Measurements from ENCODE around the gene RHO. TPM values are rescaled to one million over a fixed set of nuclear protein-coding genes. Genes with fewer than 3 reads are reported as not detected.

Gene RHO
- total RNA-seq, 2 donors from 2014 or later: 0.23 TPM; not detected in 1

DNA sequence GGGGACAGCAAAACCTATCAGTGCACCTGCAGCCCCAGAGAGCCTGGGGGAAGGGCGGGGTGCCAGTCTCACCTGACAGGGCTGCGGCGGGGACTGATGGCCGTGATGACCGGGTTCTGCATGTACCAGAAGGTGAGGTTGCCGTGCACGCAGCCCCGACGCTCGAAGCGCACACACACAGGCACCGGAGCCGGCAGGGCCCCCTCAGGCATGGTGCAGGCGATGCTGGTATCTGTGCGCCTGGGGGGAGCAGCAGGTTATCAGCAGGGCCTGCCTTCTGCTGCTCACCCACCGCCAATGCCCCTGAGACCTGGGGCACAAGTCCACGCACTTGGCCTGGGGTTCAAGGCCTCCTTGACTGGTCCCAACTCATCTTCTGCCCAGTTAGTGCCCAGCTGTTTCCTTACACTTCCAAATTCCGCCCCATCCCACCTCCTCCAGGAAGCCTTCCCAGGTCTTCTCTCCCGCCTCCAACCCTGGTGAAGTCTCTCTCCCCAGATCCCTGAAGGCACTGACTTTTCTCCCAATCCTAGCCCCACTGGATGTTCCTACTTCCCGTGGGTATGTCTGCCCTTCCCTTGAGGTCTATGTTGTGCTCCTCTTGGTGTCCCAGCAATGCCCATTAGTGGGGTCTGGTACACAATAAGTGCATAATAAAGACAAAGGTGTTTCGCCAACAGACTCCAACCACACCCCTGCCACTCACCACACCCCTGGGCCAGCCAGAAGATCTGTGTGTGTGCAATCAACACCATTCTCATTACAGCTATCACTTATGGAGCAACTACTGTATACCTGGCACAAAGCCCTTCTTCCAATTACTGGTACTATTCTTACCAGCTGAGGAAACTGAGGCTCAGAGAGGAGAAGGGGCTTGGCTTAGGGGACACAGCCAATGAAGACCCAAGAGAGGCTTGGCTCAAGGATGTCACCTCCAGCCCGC is 43.4 kb downstream of the RHO start:
- no peaks in the 10 kb centered on the region for H3K36me3 ChIP-seq

DNA sequence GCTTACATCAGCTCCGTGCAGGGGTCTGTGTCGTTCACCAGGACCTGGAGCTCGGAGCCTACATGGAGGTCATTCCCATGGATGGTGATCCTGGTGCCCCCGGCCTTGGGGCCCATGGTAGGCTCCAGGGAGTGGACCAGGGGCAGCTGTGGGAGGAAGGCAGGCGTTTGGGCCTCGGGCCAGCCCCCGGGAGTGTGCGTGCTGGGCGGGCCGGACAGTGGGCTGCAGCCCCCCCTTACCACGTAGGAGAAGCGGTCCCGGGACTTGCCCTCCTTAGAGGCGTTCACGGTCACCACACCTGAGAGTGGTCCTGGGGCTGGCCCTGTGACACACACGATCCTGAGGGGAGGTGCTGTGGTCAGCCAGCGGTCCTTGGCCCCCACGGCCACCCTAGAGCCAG is 44.2 kb downstream of the RHO start:
- TF ChIP-seq POLR2AphosphoS5 (IDR thresholded peaks at IDR 0.05) (no peak), POLR2A (IDR thresholded peaks at IDR 0.05) (no peak)
- TF ChIP-seq, protein P1, sequence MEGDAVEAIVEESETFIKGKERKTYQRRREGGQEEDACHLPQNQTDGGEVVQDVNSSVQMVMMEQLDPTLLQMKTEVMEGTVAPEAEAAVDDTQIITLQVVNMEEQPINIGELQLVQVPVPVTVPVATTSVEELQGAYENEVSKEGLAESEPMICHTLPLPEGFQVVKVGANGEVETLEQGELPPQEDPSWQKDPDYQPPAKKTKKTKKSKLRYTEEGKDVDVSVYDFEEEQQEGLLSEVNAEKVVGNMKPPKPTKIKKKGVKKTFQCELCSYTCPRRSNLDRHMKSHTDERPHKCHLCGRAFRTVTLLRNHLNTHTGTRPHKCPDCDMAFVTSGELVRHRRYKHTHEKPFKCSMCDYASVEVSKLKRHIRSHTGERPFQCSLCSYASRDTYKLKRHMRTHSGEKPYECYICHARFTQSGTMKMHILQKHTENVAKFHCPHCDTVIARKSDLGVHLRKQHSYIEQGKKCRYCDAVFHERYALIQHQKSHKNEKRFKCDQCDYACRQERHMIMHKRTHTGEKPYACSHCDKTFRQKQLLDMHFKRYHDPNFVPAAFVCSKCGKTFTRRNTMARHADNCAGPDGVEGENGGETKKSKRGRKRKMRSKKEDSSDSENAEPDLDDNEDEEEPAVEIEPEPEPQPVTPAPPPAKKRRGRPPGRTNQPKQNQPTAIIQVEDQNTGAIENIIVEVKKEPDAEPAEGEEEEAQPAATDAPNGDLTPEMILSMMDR (IDR thresholded peaks at IDR 0.05): no peak
- Histone ChIP-seq H3K27me3 (replicated peaks; ENCODE audit: insufficient read depth) (no peaks in the 10 kb centered on the region), H3K9me3 (no peaks in the 10 kb centered on the region), H3K27ac (no peak overlapping the region), H3K4me3 (no peak overlapping the region), H3K36me3 (no peaks in the 10 kb centered on the region), H3K4me1 (replicated peaks) (no peaks in the 10 kb centered on the region)
- intact Hi-C loops (cut with DNase I): no loop called here
- no peak for DNase-seq (ENCODE audit: low spot score)
- WGBS: 90% methylated on average over 16 of the region's 18 CpGs

More for the DNA sequence above, 43.4 kb downstream of the RHO start:
- Histone ChIP-seq H3K4me1 (replicated peaks) (no peaks in the 10 kb centered on the region), H3K27me3 (replicated peaks; ENCODE audit: insufficient read depth) (no peaks in the 10 kb centered on the region), H3K4me3 (no peak overlapping the region), H3K9me3 (no peaks in the 10 kb centered on the region), H3K27ac (no peak overlapping the region)
- DNase-seq (ENCODE audit: low spot score): no peak
- intact Hi-C loops (cut with DNase I): no loop called here
- TF ChIP-seq, protein P1 (IDR thresholded peaks at IDR 0.05): no peak
- no peak for TF ChIP-seq POLR2AphosphoS5 (IDR thresholded peaks at IDR 0.05)
- TF ChIP-seq POLR2A (IDR thresholded peaks at IDR 0.05): no peak
- 96% methylated on average over 22 of the region's 22 CpGs for WGBS

DNA sequence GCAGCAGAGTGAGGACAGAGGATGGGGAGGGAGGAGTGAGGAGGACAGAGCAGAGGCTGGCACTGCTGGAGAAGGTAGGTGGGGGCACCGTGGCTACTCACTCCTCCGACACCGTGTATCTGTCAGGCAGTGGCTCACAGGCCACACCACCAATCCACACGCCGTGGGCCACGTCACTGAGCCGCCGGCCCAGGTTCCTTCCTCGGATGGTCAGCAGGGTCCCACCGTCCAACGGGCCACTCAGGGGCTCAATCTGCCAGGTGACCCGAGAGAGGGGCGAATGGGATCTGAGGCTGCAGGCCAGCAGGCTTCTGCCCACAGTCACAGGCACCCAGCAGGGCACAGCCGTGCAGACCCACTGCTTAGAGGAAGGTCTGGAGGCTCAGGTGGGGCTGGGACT is 45.1 kb downstream of the RHO start:
- intact Hi-C loops (cut with DNase I): no loop called here
- Histone ChIP-seq H3K27me3 (replicated peaks; ENCODE audit: insufficient read depth) (no peaks in the 10 kb centered on the region), H3K27ac (no peak overlapping the region), H3K4me3 (no peak overlapping the region), H3K9me3 (no peaks in the 10 kb centered on the region), H3K36me3 (no peaks in the 10 kb centered on the region), H3K4me1 (replicated peaks) (no peaks in the 10 kb centered on the region)
- no peak for TF ChIP-seq POLR2A (IDR thresholded peaks at IDR 0.05)
- TF ChIP-seq, protein P1 (IDR thresholded peaks at IDR 0.05): no peak
- no peak for TF ChIP-seq POLR2AphosphoS5 (IDR thresholded peaks at IDR 0.05)
- no peak for DNase-seq (ENCODE audit: low spot score)
- 94% methylated on average over 13 of the region's 14 CpGs for WGBS

DNA sequence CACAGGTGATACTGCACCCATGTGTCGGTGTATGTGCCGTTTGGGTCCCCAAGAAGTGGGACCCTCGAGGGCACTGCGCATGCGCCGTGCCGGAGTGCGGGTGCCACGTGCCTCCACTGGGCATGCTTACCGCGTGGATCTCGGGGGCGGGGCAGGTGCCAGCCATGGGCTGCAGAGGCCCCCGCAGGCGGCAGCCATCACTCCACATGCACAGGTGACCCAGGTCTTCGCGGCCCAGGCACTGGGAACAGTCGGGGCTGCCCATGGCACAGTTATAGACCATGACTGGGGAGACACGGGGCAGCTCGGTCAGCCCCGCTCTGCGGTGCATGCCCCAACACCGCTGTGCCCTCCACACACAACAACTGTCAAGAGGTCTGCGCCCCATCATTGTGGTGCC is 45.8 kb downstream of the RHO start:
- no peak overlapping the region for H3K27ac ChIP-seq
- H3K9me3 ChIP-seq: no peaks in the 10 kb centered on the region
- no peaks in the 10 kb centered on the region for H3K27me3 ChIP-seq (replicated peaks; ENCODE audit: insufficient read depth)
- no peak for TF ChIP-seq POLR2A (IDR thresholded peaks at IDR 0.05)
- TF ChIP-seq POLR2AphosphoS5 (IDR thresholded peaks at IDR 0.05): no peak
- TF ChIP-seq, protein P1 (IDR thresholded peaks at IDR 0.05): no peak
- no peaks in the 10 kb centered on the region for H3K4me1 ChIP-seq (replicated peaks)
- 94% methylated on average over 24 of the region's 24 CpGs for WGBS
- H3K4me3 ChIP-seq: no peak overlapping the region
- H3K36me3 ChIP-seq: no peaks in the 10 kb centered on the region
- no peak for DNase-seq (ENCODE audit: low spot score)
- intact Hi-C loops (cut with DNase I): no loop called here

Data from prostate gland (tissue), 2 donors.